GM20431 (cell line): Measurements from ENCODE around the gene OR51B4.
"Not testable (repeated sequence)": the region's sequence is repeated elsewhere in the genome, so short reads cannot be mapped to it uniquely, and the experiment has no call there.

Source experiments
- in situ Hi-C: fragments of 300-500 bp; cut with MseI, MboI; formaldehyde crosslinking; loops from one replicate; pipeline ENCODE4 v1.15.0; 2020; ENCODE audit warnings: low sequenced_read_pairs; ENCODE audit not compliant: unreplicated experiment

Gene OR51B4, protein sequence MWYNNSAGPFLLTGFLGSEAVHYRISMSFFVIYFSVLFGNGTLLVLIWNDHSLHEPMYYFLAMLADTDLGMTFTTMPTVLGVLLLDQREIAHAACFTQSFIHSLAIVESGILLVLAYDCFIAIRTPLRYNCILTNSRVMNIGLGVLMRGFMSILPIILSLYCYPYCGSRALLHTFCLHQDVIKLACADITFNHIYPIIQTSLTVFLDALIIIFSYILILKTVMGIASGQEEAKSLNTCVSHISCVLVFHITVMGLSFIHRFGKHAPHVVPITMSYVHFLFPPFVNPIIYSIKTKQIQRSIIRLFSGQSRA

GRCh38 chr11:5301846-5302245, at the start of gene OR51B4:
OR51B4 (minus strand) TSS chr11:5301946; CDS start chr11:5301946, 0 bp downstream.
- in situ Hi-C loops: no loop called here

DNA sequence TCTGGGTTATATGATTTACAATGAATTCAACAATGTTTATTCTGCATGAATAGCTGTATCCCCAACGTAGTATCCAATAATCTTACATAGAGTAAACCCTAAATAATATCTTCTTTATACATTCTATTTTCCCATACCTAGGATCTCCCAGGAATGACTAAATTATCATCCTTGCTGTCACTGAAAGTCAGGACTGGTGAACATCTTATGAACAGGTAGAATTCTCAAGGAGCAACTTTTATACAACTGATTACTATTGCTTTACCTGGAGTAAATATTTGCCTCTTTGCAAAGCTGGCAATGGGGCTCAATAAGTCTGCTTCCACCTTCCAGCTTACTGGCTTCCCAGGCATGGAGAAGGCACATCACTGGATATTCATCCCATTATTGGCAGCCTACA, 49.5 kb upstream of the OR51B4 start, which contains the start of gene OR51B6:
OR51B6 (plus strand) TSS at position 301 of the 400 bp plus-strand sequence; CDS start at position 301, 0 bp downstream.
- in situ Hi-C loops: loop anchor here (25.0 kb wide), 1 partner anchor 139 kb away; the partner anchor contains the start of gene OR51V1

DNA sequence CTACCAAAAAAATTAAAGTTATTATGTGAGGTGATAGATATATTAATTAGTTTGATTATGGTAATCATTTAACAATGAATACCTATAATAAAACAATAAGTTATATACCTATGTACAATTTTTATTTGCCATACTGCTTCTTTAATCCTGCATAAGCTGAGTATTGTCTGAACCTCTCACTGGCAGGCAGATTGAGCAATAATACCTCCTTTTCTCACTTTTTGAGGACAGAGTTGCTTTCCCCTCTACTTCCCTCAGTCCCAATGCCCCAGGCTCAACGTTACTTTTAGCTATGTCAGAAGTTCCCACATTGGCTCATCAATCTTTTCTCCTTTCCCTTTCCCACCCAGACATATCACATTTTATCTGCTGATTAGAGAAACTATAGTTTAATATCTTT, 47.8 kb upstream of the OR51B4 start:
- in situ Hi-C loops: no loop called here

DNA sequence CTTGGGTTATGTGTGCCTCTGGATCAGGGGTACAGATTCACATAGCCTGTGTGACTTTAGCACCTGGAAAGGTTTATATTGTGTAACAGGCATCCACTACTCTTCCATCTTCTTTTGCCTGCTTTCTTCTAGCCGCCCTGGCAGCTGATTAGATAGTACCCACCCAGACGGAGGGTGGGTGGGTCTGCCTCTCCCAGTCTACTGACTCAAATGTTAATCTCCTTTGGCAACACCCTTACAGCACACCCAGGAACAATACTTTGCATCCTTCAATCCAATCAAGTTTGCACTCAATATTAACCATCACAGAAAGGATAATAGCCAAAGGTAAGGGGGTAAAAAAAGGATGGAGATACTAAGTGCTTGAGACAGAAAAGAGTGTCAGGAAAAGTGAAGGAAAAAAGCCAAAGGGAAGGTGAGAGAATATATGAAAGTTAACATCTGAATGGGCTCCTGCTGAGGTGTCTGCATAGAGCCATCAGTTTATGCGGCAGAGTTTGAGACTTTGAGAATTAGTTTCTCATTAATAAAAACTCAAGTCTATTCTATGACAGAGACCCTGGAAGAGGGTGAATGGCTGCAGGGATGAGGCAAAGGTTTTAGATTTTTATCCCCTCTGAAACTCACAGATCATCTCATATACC, 46.9 kb upstream of the OR51B4 start:
- in situ Hi-C loops: no loop called here

GRCh38 chr11:5345831-5346230, 44.1 kb upstream of the OR51B4 start:
- in situ Hi-C loops: no loop called here

DNA sequence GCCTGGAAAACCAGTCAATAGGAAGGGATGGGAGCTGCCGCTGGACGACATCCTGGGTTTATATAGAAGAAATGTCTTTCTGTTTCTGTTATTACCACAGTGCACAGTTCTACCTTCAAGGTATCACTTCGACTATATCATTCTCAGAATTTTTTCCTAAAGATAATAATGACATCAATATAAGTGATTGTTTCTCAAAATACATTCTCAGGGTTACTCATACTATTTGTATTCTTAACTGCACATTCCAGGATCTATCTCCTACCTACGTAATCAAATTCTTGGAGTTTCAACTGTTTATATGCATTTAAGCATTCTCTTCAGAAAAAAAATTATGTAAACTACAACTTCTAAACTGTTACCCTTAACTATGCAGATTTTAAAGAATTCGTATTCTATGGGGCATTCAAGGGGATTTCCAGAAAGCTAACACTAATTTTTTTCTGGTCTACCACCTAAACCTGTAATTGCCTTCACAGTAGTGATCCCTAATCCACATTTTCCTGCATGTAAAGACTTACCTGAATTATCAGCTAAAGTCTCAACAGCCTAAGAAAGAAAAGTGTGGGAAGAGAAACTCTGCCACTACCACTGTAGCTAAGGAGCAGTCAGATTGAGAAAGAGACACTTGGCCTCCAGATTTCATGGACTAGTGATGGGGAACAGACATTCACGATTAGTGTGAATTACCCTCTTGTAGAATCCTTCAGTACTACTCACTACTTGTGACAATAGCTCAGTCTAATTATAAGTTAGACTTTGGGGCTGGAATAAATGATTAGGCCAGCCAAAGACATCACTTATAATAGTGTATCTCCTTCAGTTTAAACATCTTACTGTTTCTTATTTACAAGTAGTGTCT, 42.0 kb upstream of the OR51B4 start, which contains the start of gene OR51B5:
OR51B5 (minus strand) TSS at position 51 of the 862 bp plus-strand sequence; CDS start at position 51, 0 bp downstream.
- in situ Hi-C loops: no loop called here

DNA sequence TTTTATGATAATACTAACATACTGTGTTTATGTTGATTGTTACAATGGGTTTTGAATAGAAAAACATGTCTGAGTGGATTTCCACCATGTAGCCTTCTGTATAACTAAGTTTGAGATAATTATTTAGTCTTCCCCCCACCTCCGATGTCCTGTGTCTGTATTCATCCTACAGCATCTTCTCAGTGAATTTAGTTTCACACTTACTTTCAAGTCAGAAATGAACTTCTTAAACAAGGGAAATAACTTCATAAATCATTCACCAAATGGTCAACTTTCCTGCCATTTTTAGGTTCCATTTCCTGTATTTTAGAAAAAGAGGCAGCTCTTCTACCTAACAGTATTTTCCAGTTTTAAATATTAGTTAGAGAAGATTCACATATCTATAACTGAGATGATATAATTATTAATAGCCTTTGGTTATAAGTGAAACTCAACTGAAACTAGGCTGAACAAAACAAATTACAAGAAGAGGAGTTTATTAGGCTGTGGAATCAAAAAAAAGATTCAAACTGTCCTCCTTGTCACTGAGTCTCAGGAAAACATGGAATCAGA, 38.1 kb upstream of the OR51B4 start:
- in situ Hi-C loops: no loop called here

- in situ Hi-C loops: not testable (repeated sequence)
Observed at GRCh38 chr11:5337253-5337652, 35.5 kb upstream of the OR51B4 start.

DNA sequence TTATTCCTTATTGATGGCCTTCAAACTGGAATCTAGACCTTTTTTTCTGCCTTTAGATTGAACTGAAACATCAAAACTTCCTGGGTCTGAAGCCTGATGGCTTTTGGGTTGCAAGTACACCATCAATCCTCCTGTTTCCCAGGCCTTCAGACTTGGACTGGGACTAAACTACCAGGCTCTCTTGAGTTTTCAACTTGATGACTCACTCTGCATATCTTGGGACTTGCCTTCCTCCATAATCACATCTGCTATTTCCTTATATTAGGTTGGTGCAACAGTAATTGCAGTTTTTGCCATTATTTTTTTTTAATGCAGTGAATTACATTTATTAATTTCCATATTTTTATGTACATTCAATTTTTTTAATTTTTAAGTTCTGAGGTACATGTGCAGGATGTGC, 34.6 kb upstream of the OR51B4 start:
- in situ Hi-C loops: no loop called here

DNA sequence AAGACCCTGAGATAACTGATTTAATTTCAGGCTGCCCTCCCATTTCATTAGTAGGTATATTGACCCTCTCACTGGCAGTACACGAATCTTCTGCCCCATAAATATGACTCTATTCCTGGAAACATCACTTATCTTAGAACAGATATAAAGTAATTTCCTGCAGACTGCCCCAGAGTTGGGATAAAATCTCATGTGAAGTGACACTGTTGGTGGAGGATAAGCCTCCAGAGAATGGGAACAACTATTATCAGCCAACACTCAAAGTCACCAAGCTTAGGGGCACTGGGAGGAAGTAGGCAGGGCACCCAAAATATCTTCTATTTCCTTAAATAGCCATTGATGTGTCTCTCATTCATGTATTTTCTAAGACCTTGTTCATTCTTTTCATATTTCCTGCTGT, 33.4 kb upstream of the OR51B4 start:
- in situ Hi-C loops: no loop called here

- in situ Hi-C loops: no loop called here
Observed at GRCh38 chr11:5324197-5324596, 22.5 kb upstream of the OR51B4 start, which contains the start of gene OR51B2. OR51B2 (minus strand) TSS chr11:5324297; CDS start chr11:5324297, 0 bp downstream.

GRCh38 chr11:5317292-5317691, 15.5 kb upstream of the OR51B4 start:
- in situ Hi-C loops: no loop called here

- in situ Hi-C loops: not testable (repeated sequence)
Observed at GRCh38 chr11:5313326-5314023, 11.7 kb upstream of the OR51B4 start.

GRCh38 chr11:5310423-5310822, 8.7 kb upstream of the OR51B4 start:
- in situ Hi-C loops: no loop called here

DNA sequence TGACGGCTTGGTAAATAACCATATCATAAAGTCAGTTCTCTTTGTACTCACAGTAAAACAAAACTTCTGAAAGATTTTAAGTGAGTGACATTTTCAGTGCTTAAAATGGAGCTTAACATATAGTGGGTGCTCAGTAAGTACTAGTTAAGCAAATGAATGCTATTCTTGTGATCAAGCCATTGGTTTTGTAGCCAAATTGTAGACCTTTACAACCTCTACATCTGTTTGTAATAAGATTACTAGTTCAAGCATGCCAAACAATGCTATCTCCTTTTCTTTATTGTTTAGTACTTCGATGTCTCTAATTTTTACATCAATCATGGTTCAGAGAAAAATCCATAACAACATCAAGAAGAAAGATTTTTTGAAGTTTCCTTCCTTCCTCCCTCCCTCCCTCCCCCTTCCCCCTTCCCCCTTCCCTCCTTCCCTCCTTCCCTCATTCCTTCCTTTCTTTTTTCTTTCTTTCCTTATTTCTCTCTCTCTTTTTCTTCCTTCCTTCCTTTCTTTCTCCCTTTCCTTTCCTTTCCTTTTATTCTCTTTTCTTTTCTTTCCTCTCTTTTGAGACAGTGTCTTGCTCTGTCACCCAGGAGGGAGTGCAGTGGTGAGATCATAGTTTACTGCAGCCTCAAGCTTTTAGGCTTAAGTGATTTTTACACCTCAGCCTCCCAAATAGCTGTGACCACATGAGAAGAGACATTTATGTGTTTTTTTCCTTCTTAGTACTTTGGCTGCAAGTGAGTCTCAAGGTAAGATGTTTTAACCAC, 5.7 kb upstream of the OR51B4 start:
- in situ Hi-C loops: no loop called here

- in situ Hi-C loops: no loop called here
Observed at GRCh38 chr11:5304046-5304445, 2.3 kb upstream of the OR51B4 start.

DNA sequence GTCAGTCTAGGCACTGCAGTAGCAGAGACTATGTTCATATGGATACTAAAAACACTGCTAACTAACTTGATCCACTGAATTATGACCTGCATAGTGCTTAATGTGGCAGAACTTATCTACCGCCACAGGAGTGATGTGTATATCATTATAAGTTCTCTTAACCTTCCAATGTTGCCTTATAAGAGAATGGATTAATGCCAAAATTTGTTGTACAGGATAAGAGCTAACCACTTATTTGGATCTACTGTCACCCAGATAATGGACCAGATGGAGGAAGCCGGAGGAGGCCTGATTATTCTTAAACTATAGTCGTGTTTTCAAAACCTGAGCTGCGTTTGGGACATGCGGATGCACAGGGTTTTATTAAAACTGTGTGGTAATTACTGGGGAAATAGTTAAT, 1.9 kb upstream of the OR51B4 start:
- in situ Hi-C loops: no loop called here

DNA sequence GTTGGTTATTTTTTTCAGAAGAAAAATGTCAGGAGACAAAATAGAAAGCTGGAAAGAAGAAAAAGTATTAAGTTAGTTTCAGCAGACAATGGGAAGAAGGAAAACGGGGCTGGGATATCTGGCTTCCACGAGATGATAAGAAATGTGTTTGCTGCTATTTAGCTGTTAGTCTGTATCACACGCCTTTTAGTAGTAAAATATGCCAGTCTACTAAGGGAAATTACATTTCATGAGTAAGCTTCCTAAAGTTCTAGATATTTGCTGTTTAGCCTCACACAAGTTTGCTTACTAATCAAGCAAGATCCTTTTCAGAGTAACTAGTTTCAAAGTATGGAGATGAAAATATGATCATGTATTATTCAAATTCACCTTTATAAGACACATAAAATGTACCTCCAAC, 1.5 kb downstream of the OR51B4 start:
- in situ Hi-C loops: no loop called here

- in situ Hi-C loops: no loop called here
Observed at GRCh38 chr11:5298451-5298850, 3.3 kb downstream of the OR51B4 start.
